Bronchial epithelial cell (primary cell): Measurements from ENCODE around the gene CCDC40. TPM values are rescaled to one million over a fixed set of nuclear protein-coding genes. Genes with fewer than 3 reads are reported as not detected.

Experiments
- DNase-seq: peaks from one replicate; pipeline ENCODE4 v3.0.0-alpha.2; 2010; ENCODE audit warnings: low read depth
- FAIRE-seq: peaks from 2 replicates; lab custom pipeline; 2011; peaks lifted over from hg19 to GRCh38; lab: Jason Lieb, UNC
- H3K27me3 ChIP-seq: 2 replicates; pipeline ENCODE4 v1.5.1; 2011; ENCODE audit warnings: low read length; ENCODE audit not compliant: control insufficient read depth, insufficient read depth
- H3K36me3 ChIP-seq: 2 replicates; pipeline ENCODE4 v1.5.1; 2011; ENCODE audit warnings: low read length; ENCODE audit not compliant: control insufficient read depth, insufficient read depth
- H3K4me3 ChIP-seq: 2 replicates; pipeline ENCODE4 v1.5.1; 2011; ENCODE audit warnings: mild to moderate bottlenecking, low read depth, low read length, control low read depth
- CTCF ChIP-seq: IDR thresholded peaks from 2 replicates; pipeline ENCODE4 v1.5.1; 2011; ENCODE audit warnings: mild to moderate bottlenecking, moderate library complexity, low read length, control low read depth, inconsistent platforms; ENCODE audit not compliant: insufficient read depth, severe bottlenecking
- total RNA-seq: library from RNA; depleted of rRNA; stranded (reverse); fragments of >200 nt; gene quantifications from 2 replicates; pipeline ENCODE4 v1.2.1, GENCODE V29; 2014

Gene CCDC40
- total RNA-seq, 1 donor from 2014 or later: 0.79 TPM

GRCh38 chr17:79989106-79989835 lies 47.2 kb upstream of the CCDC40 start:
- DNase-seq (no peak), FAIRE-seq (no peak)
- no peaks in the 10 kb centered on the region for H3K27me3 ChIP-seq
- no peak overlapping the region for H3K4me3 ChIP-seq
- no peak for TF ChIP-seq CTCF
- peaks cover 1% of the 10 kb centered on the region for H3K36me3 ChIP-seq

GRCh38 chr17:79990051-79990592 lies 46.3 kb upstream of the CCDC40 start:
- FAIRE-seq (no peak), DNase-seq (no peak)
- H3K36me3 ChIP-seq: peaks cover 1% of the 10 kb centered on the region
- TF ChIP-seq CTCF: no peak
- no peak overlapping the region for H3K4me3 ChIP-seq
- no peaks in the 10 kb centered on the region for H3K27me3 ChIP-seq

GRCh38 chr17:79990704-79991103 lies 45.7 kb upstream of the CCDC40 start:
- no peak overlapping the region for H3K4me3 ChIP-seq
- FAIRE-seq (no peak), DNase-seq (no peak)
- no peak for TF ChIP-seq CTCF
- no peaks in the 10 kb centered on the region for H3K27me3 ChIP-seq
- H3K36me3 ChIP-seq: no peaks in the 10 kb centered on the region

GRCh38 chr17:79991140-79991923 lies 45.1 kb upstream of the CCDC40 start:
- no peaks in the 10 kb centered on the region for H3K27me3 ChIP-seq
- DNase-seq: peak; percentile 63
- no peak for FAIRE-seq
- peak overlapping the region; percentile 31 for H3K4me3 ChIP-seq
- TF ChIP-seq CTCF: peak; percentile 78
- H3K36me3 ChIP-seq: no peaks in the 10 kb centered on the region

- DNase-seq (no peak), FAIRE-seq (no peak)
- TF ChIP-seq CTCF: no peak
- Histone ChIP-seq H3K36me3 (no peaks in the 10 kb centered on the region), H3K4me3 (peak overlapping the region; percentile 31), H3K27me3 (no peaks in the 10 kb centered on the region)
Measured at GRCh38 chr17:79991924-79992648, 44.4 kb upstream of the CCDC40 start.
